C4-2B (cell line): ENCODE data around the gene TMEM209.

ENCODE experiments used
- CTCF ChIP-seq: fragments of 450-650 bp; conservative IDR thresholded peaks from 2 replicates; pipeline ENCODE4 v1.5.1; 2017; ENCODE audit warnings: mild to moderate bottlenecking
- ZFX ChIP-seq: fragments of 450-650 bp; IDR thresholded peaks from 2 replicates; pipeline ENCODE4 v1.6.1; 2017

- TF ChIP-seq CTCF, result no peak
- TF ChIP-seq ZFX, result no peak
Observed at GRCh38 chr7:130136579-130137167, 68.5 kb downstream of the TMEM209 start.
